NCI-H226 (cell line): Measurements from ENCODE around the gene KIF2C.
"Not testable (repeated sequence)": the region's sequence is repeated elsewhere in the genome, so short reads cannot be mapped to it uniquely, and the experiment has no call there.

Source experiments
- DNase-seq: peaks from one replicate; pipeline ENCODE4 v3.0.0-alpha.2; 2015

The KIF2C gene

GRCh38 chr1:44739307-44740178 is at the start of gene KIF2C:
TSS of gene KIF2C (plus strand) at chr1:44739837. CDS start at chr1:44739933, 96 bp downstream.
- DNase-seq = peak; percentile 95

GRCh38 chr1:44693159-44693558 is 46.5 kb upstream of the KIF2C start:
- no peak for DNase-seq

DNA sequence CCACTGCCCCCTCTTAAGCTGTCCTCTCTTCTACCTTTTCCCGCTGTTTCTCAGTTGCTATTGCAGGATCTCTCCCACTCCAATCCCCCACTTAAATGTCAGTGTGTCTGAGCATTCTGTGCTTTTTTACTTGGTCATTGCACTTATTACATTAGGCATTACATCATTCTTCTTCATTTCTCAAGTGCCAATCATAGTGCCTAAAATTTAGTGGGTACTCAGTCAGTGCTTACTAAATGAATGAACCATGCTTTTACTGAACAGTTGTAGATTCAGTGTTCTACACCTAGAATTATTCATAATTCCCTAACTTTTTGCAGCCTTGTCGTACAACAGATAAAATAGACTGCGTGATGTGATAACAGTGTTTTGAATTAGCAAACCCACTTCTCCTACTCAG is 45.7 kb upstream of the KIF2C start:
- DNase-seq = no peak

- DNase-seq = no peak
These were observed 44.7 kb upstream of the KIF2C start for GRCh38 chr1:44694863-44695478.

GRCh38 chr1:44695671-44696070 is 44.0 kb upstream of the KIF2C start:
- no peak for DNase-seq

GRCh38 chr1:44696101-44696500 is 43.5 kb upstream of the KIF2C start:
- no peak for DNase-seq

- DNase-seq = no peak
These were observed 42.8 kb upstream of the KIF2C start for GRCh38 chr1:44696789-44697345.

GRCh38 chr1:44698138-44698537 is 41.5 kb upstream of the KIF2C start:
- DNase-seq = no peak

DNA sequence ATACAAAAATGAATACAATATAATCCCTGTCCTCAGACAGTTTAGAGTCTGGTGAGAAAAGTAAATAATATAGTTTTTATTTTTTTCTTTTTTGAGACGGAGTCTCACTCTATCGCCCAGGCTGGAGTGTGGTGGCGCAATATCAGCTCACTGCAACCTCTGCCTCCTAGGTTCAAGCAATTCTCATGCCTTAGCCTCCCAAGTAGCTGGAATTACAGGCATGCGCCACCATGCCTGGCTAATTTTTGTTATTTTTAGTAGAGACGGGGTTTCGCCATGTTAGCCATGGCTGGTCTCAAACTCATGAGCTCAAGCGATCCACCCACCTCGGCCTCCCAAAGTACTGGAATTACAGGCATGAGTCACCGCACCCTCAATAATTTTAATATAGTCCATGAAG is 40.3 kb upstream of the KIF2C start:
- not testable (repeated sequence) for DNase-seq

DNA sequence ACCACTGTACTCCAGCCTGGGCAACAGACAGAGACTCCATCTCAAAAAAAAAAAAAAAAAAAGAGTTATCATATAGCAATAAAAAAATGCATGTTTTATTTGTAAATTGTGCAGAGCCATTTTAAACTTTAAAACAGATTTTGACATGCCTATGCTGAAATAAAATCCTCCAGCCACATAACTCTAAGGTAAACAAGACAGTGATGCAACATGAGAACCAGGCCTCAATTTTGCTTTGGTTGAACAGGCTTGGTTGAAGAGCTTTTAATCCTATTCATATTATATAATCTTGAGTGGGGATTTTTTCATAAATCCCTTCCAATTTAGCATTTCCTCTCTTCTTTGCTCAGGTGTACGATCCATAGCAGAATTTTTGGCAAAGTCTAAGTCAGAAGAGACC is 39.1 kb upstream of the KIF2C start:
- DNase-seq = no peak

- no peak for DNase-seq
These were observed 38.5 kb upstream of the KIF2C start for GRCh38 chr1:44701141-44701573.

- no peak for DNase-seq
These were observed 34.2 kb upstream of the KIF2C start for GRCh38 chr1:44705470-44705869.

DNA sequence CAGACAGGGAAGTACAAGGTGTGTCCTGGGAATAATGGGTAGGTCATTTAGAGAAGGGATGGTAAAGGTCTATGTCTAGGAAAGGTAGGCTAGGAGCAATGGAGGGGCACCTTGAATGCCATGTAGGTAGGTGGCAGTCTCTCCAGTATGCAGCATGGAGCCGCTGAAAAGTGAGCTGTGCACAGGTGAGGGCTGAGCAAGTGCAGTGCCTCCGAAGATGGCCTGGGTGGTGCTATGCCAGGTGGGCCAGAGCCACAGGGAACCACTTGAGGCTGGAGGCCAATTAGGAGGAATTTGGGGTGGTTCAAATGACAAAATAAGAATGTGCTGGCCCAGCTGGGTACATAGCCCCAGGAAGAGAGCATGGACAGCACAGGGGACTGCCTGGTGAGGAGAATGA is 33.7 kb upstream of the KIF2C start:
- no peak for DNase-seq

GRCh38 chr1:44707112-44707881 is 32.3 kb upstream of the KIF2C start:
- DNase-seq = peak; percentile 93

GRCh38 chr1:44707959-44708831 is 31.4 kb upstream of the KIF2C start:
- DNase-seq = no peak

GRCh38 chr1:44713321-44713781 is 26.3 kb upstream of the KIF2C start:
- no peak for DNase-seq

DNA sequence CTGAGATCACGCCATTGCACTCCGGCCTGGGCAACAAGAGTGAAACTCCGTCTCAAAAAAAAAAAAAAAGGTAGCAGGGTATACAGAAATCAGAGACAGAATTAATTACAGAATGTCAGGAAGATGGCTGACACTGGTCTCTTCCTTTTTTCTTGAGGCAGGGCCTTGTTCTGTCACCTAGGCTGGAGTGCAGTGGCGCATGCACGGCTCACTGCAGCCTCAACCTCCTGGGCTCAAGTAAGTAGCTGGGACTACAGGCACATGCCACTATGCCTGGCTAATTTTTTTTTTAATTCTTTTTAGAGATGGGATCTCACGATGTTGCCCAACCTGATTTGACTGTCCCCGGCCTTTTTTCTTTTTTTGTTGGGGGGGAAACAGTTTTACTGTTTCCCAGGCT is 25.1 kb upstream of the KIF2C start:
- no peak for DNase-seq

- DNase-seq = peak; percentile 39
These were observed 24.6 kb upstream of the KIF2C start for GRCh38 chr1:44714944-44715571.

DNA sequence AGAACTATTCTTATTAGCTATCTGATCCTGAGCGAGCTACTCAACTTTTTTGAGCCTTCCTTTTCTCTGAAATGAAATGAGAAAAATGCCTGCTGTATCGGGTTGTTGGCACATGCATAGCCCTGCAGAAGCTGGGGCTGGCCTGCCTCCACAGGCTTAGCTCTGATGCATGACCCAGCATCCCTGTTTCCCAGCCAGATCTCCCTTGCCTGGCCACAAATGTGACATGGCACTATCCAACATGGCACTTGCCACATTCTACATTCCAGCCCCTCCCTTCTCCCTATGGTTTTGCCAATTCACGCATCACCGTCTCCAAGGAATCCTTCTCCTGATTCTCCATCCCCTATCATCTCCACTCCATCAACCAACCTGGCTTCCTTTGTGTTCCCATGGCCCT is 22.5 kb upstream of the KIF2C start:
- no peak for DNase-seq

DNA sequence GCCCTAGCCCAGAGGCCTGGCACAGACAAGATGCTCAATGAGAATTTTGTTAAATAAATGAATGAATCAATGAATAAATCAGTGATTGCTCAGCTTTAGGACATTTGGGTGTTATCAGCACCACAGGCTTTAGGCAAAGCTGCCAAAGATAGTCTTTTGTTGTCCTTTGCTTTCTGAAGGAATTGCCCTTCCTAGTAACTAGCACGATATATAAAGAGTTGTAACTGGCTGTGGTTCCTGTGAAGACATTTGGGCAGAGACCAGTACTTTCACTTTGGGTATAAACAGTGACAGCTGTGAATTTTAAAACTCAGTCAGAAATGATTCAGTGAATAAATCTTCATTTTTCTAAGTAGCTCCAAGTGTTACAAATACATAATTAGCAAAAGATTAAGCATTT is 22.0 kb upstream of the KIF2C start:
- no peak for DNase-seq

GRCh38 chr1:44718091-44718490 is 21.5 kb upstream of the KIF2C start:
- no peak for DNase-seq

- no peak for DNase-seq
These were observed 20.3 kb upstream of the KIF2C start for GRCh38 chr1:44719318-44719717.
